Lung microvascular endothelial cell (primary cell): ENCODE results near the gene FAM228B. TPM values are rescaled to one million over a fixed set of nuclear protein-coding genes. Genes with fewer than 3 reads are reported as not detected.
"Not testable (repeated sequence)": the region's sequence is repeated elsewhere in the genome, so short reads cannot be mapped to it uniquely, and the experiment has no call there.

Source experiments
- DNase-seq, 2 donors: peaks; one replicate each; pipeline versions ENCODE4 v3.0.0 to v3.0.0-alpha.2; 2010; ENCODE audit warnings: low read depth in 2 of 2
- total RNA-seq: library from RNA; depleted of rRNA; stranded (reverse); fragments of >200 nt; gene quantifications from 2 replicates; pipeline ENCODE4 v1.2.1, GENCODE V29; 2014

Gene FAM228B
- total RNA-seq, 1 donor from 2014 or later = 8.3 TPM

- DNase-seq = no peak
Observed at GRCh38 chr2:24102677-24103076, 20.6 kb upstream of the FAM228B start.

- no peak for DNase-seq
Observed at GRCh38 chr2:24104110-24104650, 19.1 kb upstream of the FAM228B start.

GRCh38 chr2:24104906-24105305 is 18.4 kb upstream of the FAM228B start:
- peak in 1 of 2 donors; percentile 52 for DNase-seq

GRCh38 chr2:24105816-24106215 is 17.5 kb upstream of the FAM228B start:
- no peak for DNase-seq

- no peak for DNase-seq
Observed at GRCh38 chr2:24106786-24107185, 16.5 kb upstream of the FAM228B start.

- DNase-seq = no peak
Observed at GRCh38 chr2:24107336-24107735, 15.9 kb upstream of the FAM228B start.

- not testable (repeated sequence) for DNase-seq
Observed at GRCh38 chr2:24109431-24109830, 13.8 kb upstream of the FAM228B start.

- DNase-seq = no peak
Observed at GRCh38 chr2:24110660-24111303, 12.5 kb upstream of the FAM228B start.

GRCh38 chr2:24111407-24111901 is 11.8 kb upstream of the FAM228B start:
- DNase-seq = no peak

- no peak for DNase-seq
Observed at GRCh38 chr2:24115057-24115456, 8.2 kb upstream of the FAM228B start.

- DNase-seq = no peak
Observed at GRCh38 chr2:24117902-24118301, 5.4 kb upstream of the FAM228B start.

- DNase-seq = no peak
Observed at GRCh38 chr2:24121066-24121465, 2.2 kb upstream of the FAM228B start.

- DNase-seq = no peak
Observed at GRCh38 chr2:24121469-24121868, 1.8 kb upstream of the FAM228B start.

GRCh38 chr2:24122366-24123194 is 689 bp upstream of the FAM228B start:
- no peak for DNase-seq

- peak; percentile 45 to 51 for DNase-seq
Observed at GRCh38 chr2:24123922-24124580, 782 bp downstream of the FAM228B start.

GRCh38 chr2:24125956-24126355 is 2.7 kb downstream of the FAM228B start:
- no peak for DNase-seq

GRCh38 chr2:24132543-24132942 is 9.3 kb downstream of the FAM228B start:
- no peak for DNase-seq

GRCh38 chr2:24140305-24140704 is 17.0 kb downstream of the FAM228B start:
- not testable (repeated sequence) for DNase-seq

GRCh38 chr2:24147364-24147763 is 24.1 kb downstream of the FAM228B start:
- no peak for DNase-seq

GRCh38 chr2:24152413-24153197 is 29.3 kb downstream of the FAM228B start:
- no peak for DNase-seq

- no peak for DNase-seq
Observed at GRCh38 chr2:24153478-24153877, 30.2 kb downstream of the FAM228B start.
